ENCODE data around the gene BID.

BID gene

GRCh38 chr22:17774206-17774925 is at the start of gene BID:
BID (minus strand) TSS chr22:17774469; CDS start chr22:17750116, 24,353 bp downstream.
- H3K9me3 ChIP-seq (ENCODE audit: insufficient read depth, low read depth, low read length): no peaks in the 10 kb centered on the region
- H3K27me3 ChIP-seq (ENCODE audit: insufficient read depth, low read length): peaks cover 11% of the 10 kb centered on the region
- H3K9ac ChIP-seq (ENCODE audit: low read depth, low read length): peak within 1 kb of the TSS; percentile 76; the same call in 1 of the 2 replicates
- H3K4me1 ChIP-seq (ENCODE audit: insufficient read depth, low read length): no peaks in the 10 kb centered on the region; the same call in 1 of the 2 replicates
- H3K27ac ChIP-seq (ENCODE audit: low read length): no peak within 1 kb of the TSS
- no peaks in the 10 kb centered on the region; the same call in 1 of the 2 replicates for H3K36me3 ChIP-seq (ENCODE audit: insufficient read depth, low read depth, low read length)
- H3K4me3 ChIP-seq (ENCODE audit: low read length): peak within 1 kb of the TSS; percentile 73

- H3K9me3 ChIP-seq (ENCODE audit: insufficient read depth, low read depth, low read length): no peaks in the 10 kb centered on the region
- H3K27ac ChIP-seq (ENCODE audit: low read length): no peak overlapping the region
- no peaks in the 10 kb centered on the region for H3K4me1 ChIP-seq (ENCODE audit: insufficient read depth, low read length)
- H3K27me3 ChIP-seq (ENCODE audit: insufficient read depth, low read length): no peaks in the 10 kb centered on the region
- no peak overlapping the region for H3K9ac ChIP-seq (ENCODE audit: low read depth, low read length)
- H3K36me3 ChIP-seq (ENCODE audit: insufficient read depth, low read depth, low read length): peaks cover 5% of the 10 kb centered on the region; the same call in 1 of the 2 replicates
- H3K4me3 ChIP-seq (ENCODE audit: low read length): no peak overlapping the region
Observed at GRCh38 chr22:17823964-17824363, 49.7 kb upstream of the BID start.

GRCh38 chr22:17823226-17823625 is 49.0 kb upstream of the BID start:
- Histone ChIP-seq H3K9ac (ENCODE audit: low read depth, low read length) (no peak overlapping the region), H3K27me3 (ENCODE audit: insufficient read depth, low read length) (no peaks in the 10 kb centered on the region), H3K27ac (ENCODE audit: low read length) (no peak overlapping the region), H3K9me3 (ENCODE audit: insufficient read depth, low read depth, low read length) (no peaks in the 10 kb centered on the region), H3K4me3 (ENCODE audit: low read length) (no peak overlapping the region), H3K4me1 (ENCODE audit: insufficient read depth, low read length) (no peaks in the 10 kb centered on the region), H3K36me3 (ENCODE audit: insufficient read depth, low read depth, low read length) (peaks cover 5% of the 10 kb centered on the region; the same call in 1 of the 2 replicates)

GRCh38 chr22:17822087-17822486 is 47.8 kb upstream of the BID start:
- Histone ChIP-seq H3K27me3 (ENCODE audit: insufficient read depth, low read length) (no peaks in the 10 kb centered on the region), H3K4me1 (ENCODE audit: insufficient read depth, low read length) (no peaks in the 10 kb centered on the region), H3K9ac (ENCODE audit: low read depth, low read length) (no peak overlapping the region), H3K4me3 (ENCODE audit: low read length) (no peak overlapping the region), H3K27ac (ENCODE audit: low read length) (no peak overlapping the region), H3K36me3 (ENCODE audit: insufficient read depth, low read depth, low read length) (peaks cover 5% of the 10 kb centered on the region; the same call in 1 of the 2 replicates), H3K9me3 (ENCODE audit: insufficient read depth, low read depth, low read length) (no peaks in the 10 kb centered on the region)

GRCh38 chr22:17820879-17821439 is 46.7 kb upstream of the BID start:
- Histone ChIP-seq H3K27me3 (ENCODE audit: insufficient read depth, low read length) (no peaks in the 10 kb centered on the region), H3K4me3 (ENCODE audit: low read length) (no peak overlapping the region), H3K27ac (ENCODE audit: low read length) (no peak overlapping the region)

GRCh38 chr22:17818649-17819048 is 44.4 kb upstream of the BID start:
- Histone ChIP-seq H3K9me3 (ENCODE audit: insufficient read depth, low read depth, low read length) (no peaks in the 10 kb centered on the region), H3K4me3 (ENCODE audit: low read length) (no peak overlapping the region), H3K9ac (ENCODE audit: low read depth, low read length) (no peak overlapping the region), H3K4me1 (ENCODE audit: insufficient read depth, low read length) (no peaks in the 10 kb centered on the region), H3K36me3 (ENCODE audit: insufficient read depth, low read depth, low read length) (peaks cover 5% of the 10 kb centered on the region; the same call in 1 of the 2 replicates), H3K27ac (ENCODE audit: low read length) (no peak overlapping the region), H3K27me3 (ENCODE audit: insufficient read depth, low read length) (no peaks in the 10 kb centered on the region)

More at GRCh38 chr22:17820879-17821439, 46.7 kb upstream of the BID start:
- Histone ChIP-seq H3K9me3 (ENCODE audit: insufficient read depth, low read depth, low read length) (no peaks in the 10 kb centered on the region), H3K36me3 (ENCODE audit: insufficient read depth, low read depth, low read length) (peaks cover 5% of the 10 kb centered on the region; the same call in 1 of the 2 replicates), H3K4me1 (ENCODE audit: insufficient read depth, low read length) (no peaks in the 10 kb centered on the region), H3K9ac (ENCODE audit: low read depth, low read length) (no peak overlapping the region)

GRCh38 chr22:17818180-17818579 is 43.9 kb upstream of the BID start:
- Histone ChIP-seq H3K36me3 (ENCODE audit: insufficient read depth, low read depth, low read length) (peaks cover 5% of the 10 kb centered on the region; the same call in 1 of the 2 replicates), H3K9ac (ENCODE audit: low read depth, low read length) (no peak overlapping the region), H3K4me3 (ENCODE audit: low read length) (no peak overlapping the region), H3K9me3 (ENCODE audit: insufficient read depth, low read depth, low read length) (no peaks in the 10 kb centered on the region), H3K27me3 (ENCODE audit: insufficient read depth, low read length) (no peaks in the 10 kb centered on the region), H3K27ac (ENCODE audit: low read length) (no peak overlapping the region), H3K4me1 (ENCODE audit: insufficient read depth, low read length) (no peaks in the 10 kb centered on the region)

- Histone ChIP-seq H3K9me3 (ENCODE audit: insufficient read depth, low read depth, low read length) (no peaks in the 10 kb centered on the region), H3K27ac (ENCODE audit: low read length) (no peak overlapping the region), H3K27me3 (ENCODE audit: insufficient read depth, low read length) (no peaks in the 10 kb centered on the region), H3K9ac (ENCODE audit: low read depth, low read length) (no peak overlapping the region), H3K4me3 (ENCODE audit: low read length) (no peak overlapping the region), H3K4me1 (ENCODE audit: insufficient read depth, low read length) (no peaks in the 10 kb centered on the region), H3K36me3 (ENCODE audit: insufficient read depth, low read depth, low read length) (peaks cover 5% of the 10 kb centered on the region; the same call in 1 of the 2 replicates)
Observed at GRCh38 chr22:17817511-17818065, 43.3 kb upstream of the BID start.

GRCh38 chr22:17817079-17817478 is 42.8 kb upstream of the BID start:
- Histone ChIP-seq H3K27ac (ENCODE audit: low read length) (no peak overlapping the region), H3K4me1 (ENCODE audit: insufficient read depth, low read length) (no peaks in the 10 kb centered on the region), H3K4me3 (ENCODE audit: low read length) (no peak overlapping the region), H3K9me3 (ENCODE audit: insufficient read depth, low read depth, low read length) (no peaks in the 10 kb centered on the region), H3K9ac (ENCODE audit: low read depth, low read length) (no peak overlapping the region), H3K36me3 (ENCODE audit: insufficient read depth, low read depth, low read length) (peaks cover 5% of the 10 kb centered on the region; the same call in 1 of the 2 replicates), H3K27me3 (ENCODE audit: insufficient read depth, low read length) (no peaks in the 10 kb centered on the region)

GRCh38 chr22:17816649-17817048 is 42.4 kb upstream of the BID start:
- no peaks in the 10 kb centered on the region for H3K9me3 ChIP-seq (ENCODE audit: insufficient read depth, low read depth, low read length)
- no peaks in the 10 kb centered on the region for H3K4me1 ChIP-seq (ENCODE audit: insufficient read depth, low read length)
- no peaks in the 10 kb centered on the region for H3K27me3 ChIP-seq (ENCODE audit: insufficient read depth, low read length)
- no peak overlapping the region for H3K9ac ChIP-seq (ENCODE audit: low read depth, low read length)
- peaks cover 5% of the 10 kb centered on the region; the same call in 1 of the 2 replicates for H3K36me3 ChIP-seq (ENCODE audit: insufficient read depth, low read depth, low read length)
- H3K4me3 ChIP-seq (ENCODE audit: low read length): no peak overlapping the region
- H3K27ac ChIP-seq (ENCODE audit: low read length): no peak overlapping the region

- H3K4me1 ChIP-seq (ENCODE audit: insufficient read depth, low read length): no peaks in the 10 kb centered on the region
- no peak overlapping the region for H3K27ac ChIP-seq (ENCODE audit: low read length)
- no peaks in the 10 kb centered on the region for H3K9me3 ChIP-seq (ENCODE audit: insufficient read depth, low read depth, low read length)
- no peak overlapping the region for H3K4me3 ChIP-seq (ENCODE audit: low read length)
- no peak overlapping the region for H3K9ac ChIP-seq (ENCODE audit: low read depth, low read length)
- H3K36me3 ChIP-seq (ENCODE audit: insufficient read depth, low read depth, low read length): no peaks in the 10 kb centered on the region; the same call in 1 of the 2 replicates
- no peaks in the 10 kb centered on the region for H3K27me3 ChIP-seq (ENCODE audit: insufficient read depth, low read length)
Observed at GRCh38 chr22:17815703-17816254, 41.5 kb upstream of the BID start.

Data from iPS-20b (cell line).